PC-9 (cell line): ENCODE results near the gene RBM10. TPM values are rescaled to one million over a fixed set of nuclear protein-coding genes. Genes with fewer than 3 reads are reported as not detected.
"Not testable (repeated sequence)": the region's sequence is repeated elsewhere in the genome, so short reads cannot be mapped to it uniquely, and the experiment has no call there.

ENCODE experiments used
- BruUV-seq: library from RNA; stranded (reverse); fragments of 400-500 nt; replicated peaks from 2 replicates; lab custom pipeline; 2021; lab: Mats Ljungman, UMichigan
- CTCF ChIA-PET: fragments of 300-600 bp; sonication (Branson Sonifier 250); formaldehyde crosslinking; loops from one replicate; lab custom pipeline; 2022; ENCODE audit warnings: antibody characterized with exemption; lab: Charles Lee
- POLR2A ChIA-PET: fragments of 300-600 bp; sonication (Branson Sonifier 250); formaldehyde crosslinking; loops from one replicate; lab custom pipeline; 2022; ENCODE audit warnings: antibody characterized with exemption; ENCODE audit not compliant: unreplicated experiment; lab: Charles Lee
- DNase-seq, 2 experiments: peaks; one replicate each; pipeline versions ENCODE4 v3.0.0 to v3.0.0-alpha.2; 2015 to 2022; ENCODE audit warnings: mixed read lengths in 1 of 2
- H2AFZ ChIP-seq: fragments of 200-600 bp; sonication (generic); 2 replicates; pipeline ENCODE4 v1.8.1; 2017; ENCODE audit warnings: antibody characterized with exemption
- H3F3A ChIP-seq: fragments of 200-600 bp; sonication (generic); 2 replicates; pipeline ENCODE4 v1.8.1; 2017; ENCODE audit warnings: antibody characterized with exemption, mild to moderate bottlenecking, low read depth; ENCODE audit not compliant: insufficient read depth
- H3K27ac ChIP-seq: fragments of 200-600 bp; sonication (generic); 2 replicates; pipeline ENCODE4 v1.6.1; 2016; ENCODE audit warnings: mixed run types
- H3K27me3 ChIP-seq: fragments of 200-600 bp; sonication (generic); 2 replicates; pipeline ENCODE4 v1.6.1; 2016; ENCODE audit warnings: low read depth, mixed run types; ENCODE audit not compliant: insufficient read depth
- H3K36me3 ChIP-seq: fragments of 200-600 bp; sonication (generic); 2 replicates; pipeline ENCODE4 v1.6.1; 2016; ENCODE audit warnings: low read depth, mixed run types
- H3K4me1 ChIP-seq: fragments of 200-600 bp; sonication (generic); replicated peaks from 2 replicates; pipeline ENCODE4 v1.6.1; 2016; ENCODE audit warnings: mixed run types; ENCODE audit not compliant: insufficient read depth
- H3K4me2 ChIP-seq: fragments of 200-600 bp; sonication (generic); 2 replicates; pipeline ENCODE4 v1.6.1; 2017; ENCODE audit warnings: mixed run types
- H3K4me3 ChIP-seq: fragments of 200-600 bp; sonication (generic); 2 replicates; pipeline ENCODE4 v1.6.1; 2016; ENCODE audit warnings: mixed run types
- H3K79me2 ChIP-seq: fragments of 200-600 bp; sonication (generic); 2 replicates; pipeline ENCODE4 v1.6.1; 2017; ENCODE audit warnings: low read depth, mixed run types
- H3K9me2 ChIP-seq: fragments of 200-600 bp; sonication (generic); 2 replicates; pipeline ENCODE4 v1.8.1; 2017; ENCODE audit warnings: mild to moderate bottlenecking; ENCODE audit not compliant: insufficient read depth
- H3K9me3 ChIP-seq: fragments of 200-600 bp; sonication (generic); 2 replicates; pipeline ENCODE4 v1.8.1; 2016; ENCODE audit warnings: low read depth; ENCODE audit not compliant: insufficient read depth
- H4K20me1 ChIP-seq: fragments of 200-600 bp; sonication (generic); 2 replicates; pipeline ENCODE4 v1.8.1; 2017; ENCODE audit not compliant: insufficient read depth
- CTCF ChIP-seq: fragments of 200-600 bp; sonication (generic); conservative IDR thresholded peaks from 2 replicates; pipeline ENCODE4 v1.6.1; 2017; ENCODE audit warnings: mixed run types, antibody characterized with exemption, mild to moderate bottlenecking, moderate library complexity
- EZH2 ChIP-seq: fragments of 200-600 bp; sonication (generic); IDR thresholded peaks from 2 replicates; pipeline ENCODE4 v1.8.0; 2017; ENCODE audit warnings: antibody characterized with exemption, low read depth
- intact Hi-C: fragments of 100-400 bp; cut with micrococcal nuclease; formaldehyde crosslinking; loops from one replicate; pipeline ENCODE4 v1.10.0; 2022; ENCODE audit not compliant: unreplicated experiment
- total RNA-seq: library from RNA; stranded (reverse); gene quantifications from 2 replicates; pipeline ENCODE4 v1.2.3, GENCODE V29; 2021

RBM10 gene
- total RNA-seq, 1 experiment from 2014 or later: 34.8 TPM

GRCh38 chrX:47112316-47112954 is 32.6 kb upstream of the RBM10 start:
- ChIA-PET POLR2A (no interaction called here), CTCF (no interaction called here)
- no peaks in the 10 kb centered on the region for H3K4me1 ChIP-seq
- no peaks in the 10 kb centered on the region for H3F3A ChIP-seq
- no peak for TF ChIP-seq EZH2
- no peak for TF ChIP-seq CTCF
- H3K36me3 ChIP-seq: no peaks in the 10 kb centered on the region
- no peak for DNase-seq
- H3K27ac ChIP-seq: no peak overlapping the region
- H3K9me3 ChIP-seq: no peaks in the 10 kb centered on the region
- H2AFZ ChIP-seq: no peak overlapping the region
- H3K27me3 ChIP-seq: no peaks in the 10 kb centered on the region
- H3K79me2 ChIP-seq: no peaks in the 10 kb centered on the region
- no peaks in the 10 kb centered on the region for H3K9me2 ChIP-seq
- no peaks in the 10 kb centered on the region for H4K20me1 ChIP-seq
- H3K4me3 ChIP-seq: no peak overlapping the region
- BruUV-seq: no TSS peak
- H3K4me2 ChIP-seq: no peak overlapping the region
- intact Hi-C loops: no loop called here

- DNase-seq, CTCF ChIA-PET, H3K27ac ChIP-seq, H3F3A ChIP-seq, H3K9me2 ChIP-seq, H4K20me1 ChIP-seq, H3K79me2 ChIP-seq, BruUV-seq, POLR2A ChIA-PET, H3K36me3 ChIP-seq, H3K4me1 ChIP-seq, H3K27me3 ChIP-seq, H3K4me2 ChIP-seq, H3K4me3 ChIP-seq, H2AFZ ChIP-seq, H3K9me3 ChIP-seq, intact Hi-C loops: not testable (repeated sequence)
These were observed 28.4 kb upstream of the RBM10 start for GRCh38 chrX:47116551-47117110.

GRCh38 chrX:47124466-47124865 is 20.6 kb upstream of the RBM10 start:
- H3K9me2 ChIP-seq, H2AFZ ChIP-seq, H3K4me3 ChIP-seq, DNase-seq, CTCF ChIA-PET, H3F3A ChIP-seq, intact Hi-C loops, H3K79me2 ChIP-seq, H3K27me3 ChIP-seq, H3K9me3 ChIP-seq, H3K36me3 ChIP-seq, H4K20me1 ChIP-seq, POLR2A ChIA-PET, BruUV-seq, H3K27ac ChIP-seq, H3K4me2 ChIP-seq, H3K4me1 ChIP-seq: not testable (repeated sequence)

GRCh38 chrX:47129157-47129898 is 15.7 kb upstream of the RBM10 start:
- intact Hi-C loops: no loop called here
- Histone ChIP-seq H3K27ac (no peak overlapping the region), H3K4me3 (peak overlapping the region; percentile 59; the same call in 1 of the 2 replicates), H3K27me3 (no peaks in the 10 kb centered on the region), H3K9me2 (no peaks in the 10 kb centered on the region), H3F3A (no peaks in the 10 kb centered on the region), H3K36me3 (no peaks in the 10 kb centered on the region), H4K20me1 (no peaks in the 10 kb centered on the region), H3K79me2 (no peaks in the 10 kb centered on the region), H2AFZ (peak overlapping the region; percentile 75), H3K9me3 (no peaks in the 10 kb centered on the region), H3K4me1 (no peaks in the 10 kb centered on the region), H3K4me2 (peak overlapping the region; percentile 56)
- BruUV-seq: TSS peak; percentile 42
- CTCF ChIA-PET: no interaction called here
- POLR2A ChIA-PET: interaction anchor here (0.6 kb wide), 1 partner anchor 16 kb away, joined by 9 read pairs; the partner anchor contains the start of gene RBM10
- DNase-seq: peak; percentile 85
- TF ChIP-seq CTCF (no peak), EZH2 (no peak)
